Adrenal gland (tissue), 12 donors: ENCODE results near the gene RBM10. TPM values are rescaled to one million over a fixed set of nuclear protein-coding genes. Genes with fewer than 3 reads are reported as not detected.
A peak's percentile ranks its signal among the peaks of the same experiment; 100 is the strongest.

Experiments used
- DNase-seq, 7 donors: peaks; one replicate each; pipeline ENCODE4 v3.0.0-alpha.2; 2019 to 2020
- H3K27ac ChIP-seq, 5 donors: fragments of 200-600 bp; sonication (generic) in 4 of 5; 1 replicate in 3 of 5; 2 replicates in 2 of 5; pipeline versions ENCODE4 v1.5.1 to v1.8.0; 2016 to 2020; ENCODE audit warnings: mild to moderate bottlenecking in 1 of 5
- H3K27me3 ChIP-seq: fragments of 200-600 bp; 2 replicates; pipeline ENCODE4 v1.8.0; 2021
- H3K36me3 ChIP-seq, 2 donors: fragments of 200-600 bp; replicated peaks in 1 of 2; 1 replicate in 1 of 2; 2 replicates in 1 of 2; pipeline versions ENCODE4 v1.5.1 to v1.8.0; 2018 to 2022
- H3K4me1 ChIP-seq, 2 donors: fragments of 200-600 bp; replicated peaks in 1 of 2; 1 replicate in 1 of 2; 2 replicates in 1 of 2; pipeline versions ENCODE4 v1.5.1 to v1.8.0; 2018 to 2021
- H3K4me3 ChIP-seq, 4 donors: fragments of 200-600 bp; sonication (generic) in 3 of 4; one replicate each; pipeline ENCODE4 v1.5.1; 2016 to 2018
- H3K9me3 ChIP-seq, 3 donors: fragments of 200-600 bp; sonication (generic) in 1 of 3; replicated peaks in 1 of 3; 1 replicate in 2 of 3; 2 replicates in 1 of 3; pipeline versions ENCODE4 v1.5.1 to v1.8.0; 2016 to 2021
- POLR2A ChIP-seq, 2 donors: fragments of 450-650 bp; IDR thresholded peaks; one replicate each; pipeline ENCODE4 v1.6.1; 2017; ENCODE audit warnings: antibody characterized with exemption in 2 of 2, mild to moderate bottlenecking in 2 of 2, moderate library complexity in 1 of 2
- WGBS, 4 donors: extraction: QIAGEN DNeasy Blood & Tissue Kit in 2 of 4; methylation state at CpG; one replicate each; pipeline versions ENCODE4 v1.1.5 to v1.1.7; 2013 to 2017; 5-methylcytosine and 5-hydroxymethylcytosine counted together
- intact Hi-C, 2 donors: fragments of 100-400 bp; cut with DNase I; formaldehyde crosslinking; loops; one replicate each; pipeline versions ENCODE4 v1.14.1 to v1.15.0; 2022 to 2023
- polyA plus RNA-seq, 3 donors: library from polyadenylated mRNA; stranded (reverse); fragments of 200-250 nt in 2 of 3; fragments of 350-450 nt in 1 of 3; fragmentation: Illumina TruSeq in 1 of 3; extraction: RNeasy Lipid Tissue Mini Kit (QIAGEN cat#74804) in 1 of 3; gene quantifications; one replicate each; pipeline ENCODE4 v1.2.3, GENCODE V29; 2013 to 2014
- total RNA-seq, 9 donors: library from RNA; depleted of rRNA in 4 of 9; stranded (reverse); fragments of >200 nt in 4 of 9; fragments of 120-200 nt in 1 of 9; fragmentation: NEBNext Ultra II Directional in 1 of 9; extraction: Animal tissue kit (Norgen Biotek cat#: 25700) in 1 of 9; gene quantifications; one replicate each; pipeline versions ENCODE4 v1.1.0 to v1.2.4, GENCODE V29; 2013 to 2023
- TF ChIP-seq, protein P1 (sequence below), 6 experiments: fragments of 450-650 bp in 4 of 6; fragments of 200-600 bp in 2 of 6; sonication (generic) in 1 of 6; IDR thresholded peaks; 1 replicate in 5 of 6; 2 replicates in 1 of 6; pipeline versions ENCODE4 v1.5.1 to v1.8.0; 2016 to 2021; ENCODE audit warnings: antibody characterized with exemption in 6 of 6, mild to moderate bottlenecking in 2 of 6, moderate library complexity in 1 of 6
- donor health status: healthy with polysubstance abuse.
- donor health status: Bipolar disorder and iron deficiency.
- donor health status: DM: yes; HTN: yes; CAD: no.
- donor health status: DM: no; HTN: no; CAD: no.
- donor health status: DM: no; HTN: no; CAD: no.
- donor health status: DM: yes; HTN: yes; CAD: no.

RBM10 gene
- total and polyA plus RNA-seq, 12 donors, result 27.7 to 75.9 (median 37.5) TPM

DNA sequence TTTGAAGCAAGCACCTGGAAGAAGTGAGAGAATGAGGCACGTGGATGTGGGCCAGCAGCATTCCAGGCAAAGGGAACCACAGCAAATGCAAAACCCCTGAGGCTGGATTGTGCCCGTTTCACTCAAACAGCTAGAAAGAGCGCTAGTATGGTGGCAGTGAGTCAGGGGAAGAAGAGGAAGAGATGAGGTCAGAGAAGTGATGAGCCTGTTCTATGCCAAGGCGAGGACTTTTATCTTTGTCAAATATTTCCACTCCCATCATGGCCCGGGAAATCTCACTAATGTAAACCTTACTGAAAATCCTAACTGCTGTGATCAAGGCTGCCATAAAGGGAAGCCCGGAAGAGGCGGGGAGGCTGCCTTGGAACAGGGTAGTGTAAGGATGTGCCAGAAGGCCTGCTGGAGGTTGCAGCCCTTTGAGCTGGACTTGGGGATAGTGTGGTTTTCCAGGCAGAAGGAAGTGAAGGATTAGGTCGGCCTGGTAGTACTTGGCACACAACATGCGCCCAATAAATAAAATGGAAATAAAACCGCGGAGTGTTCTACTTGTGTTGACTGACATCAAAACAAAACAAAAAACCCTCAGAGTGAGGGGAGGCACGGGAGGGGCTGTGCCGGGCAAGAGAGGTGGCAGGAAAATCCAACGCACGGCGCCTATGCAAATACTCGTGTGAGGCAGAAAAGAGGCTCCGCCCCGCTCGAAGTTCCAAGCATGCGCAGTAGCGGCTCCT lies 72.3 kb downstream of the RBM10 start:
- peak; percentile 45 to 67 (median 58) for DNase-seq
- Histone ChIP-seq H3K9me3 (no peaks in the 10 kb centered on the region), H3K4me1 (peaks cover 9 to 25% of the 10 kb centered on the region in 2 donors), H3K4me3 (peak overlapping the region in 1 of 4 donors; percentile 14), H3K27ac (peak overlapping the region; percentile 78 to 98 (median 89)), H3K36me3 (peaks cover 0 to 41% of the 10 kb centered on the region in 2 donors), H3K27me3 (no peaks in the 10 kb centered on the region)
- intact Hi-C loops, result no loop called here
- TF ChIP-seq POLR2A (IDR thresholded peaks at IDR 0.05), result peak in 1 of 2 donors; percentile 31
- TF ChIP-seq, protein P1, sequence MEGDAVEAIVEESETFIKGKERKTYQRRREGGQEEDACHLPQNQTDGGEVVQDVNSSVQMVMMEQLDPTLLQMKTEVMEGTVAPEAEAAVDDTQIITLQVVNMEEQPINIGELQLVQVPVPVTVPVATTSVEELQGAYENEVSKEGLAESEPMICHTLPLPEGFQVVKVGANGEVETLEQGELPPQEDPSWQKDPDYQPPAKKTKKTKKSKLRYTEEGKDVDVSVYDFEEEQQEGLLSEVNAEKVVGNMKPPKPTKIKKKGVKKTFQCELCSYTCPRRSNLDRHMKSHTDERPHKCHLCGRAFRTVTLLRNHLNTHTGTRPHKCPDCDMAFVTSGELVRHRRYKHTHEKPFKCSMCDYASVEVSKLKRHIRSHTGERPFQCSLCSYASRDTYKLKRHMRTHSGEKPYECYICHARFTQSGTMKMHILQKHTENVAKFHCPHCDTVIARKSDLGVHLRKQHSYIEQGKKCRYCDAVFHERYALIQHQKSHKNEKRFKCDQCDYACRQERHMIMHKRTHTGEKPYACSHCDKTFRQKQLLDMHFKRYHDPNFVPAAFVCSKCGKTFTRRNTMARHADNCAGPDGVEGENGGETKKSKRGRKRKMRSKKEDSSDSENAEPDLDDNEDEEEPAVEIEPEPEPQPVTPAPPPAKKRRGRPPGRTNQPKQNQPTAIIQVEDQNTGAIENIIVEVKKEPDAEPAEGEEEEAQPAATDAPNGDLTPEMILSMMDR (IDR thresholded peaks at IDR 0.05), result no peak
- 1 to 21% (median 11%) methylated on average over 22 of the region's 22 CpGs for WGBS, 4 donors

DNA sequence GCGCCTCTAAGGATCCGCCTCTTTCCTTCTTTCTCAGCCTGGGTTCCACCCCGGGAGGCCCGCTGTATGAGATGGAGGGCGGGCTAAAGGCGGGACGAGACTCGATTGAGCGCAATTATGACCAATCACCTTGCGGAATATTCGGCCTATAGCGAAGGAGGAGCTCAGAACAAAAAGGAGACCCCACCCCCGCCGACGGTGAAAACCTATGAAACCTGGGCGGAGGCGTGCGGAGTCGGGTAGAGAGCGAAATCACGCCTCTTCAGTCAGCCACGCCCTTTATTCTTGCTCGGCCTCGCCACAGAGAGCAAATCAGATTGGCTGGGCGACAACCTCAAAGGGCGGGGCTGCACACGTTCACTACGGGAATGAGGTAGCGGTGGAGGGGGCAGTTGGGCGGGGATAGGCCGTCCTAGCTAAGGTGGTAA lies 72.8 kb downstream of the RBM10 start:
- H3K4me3 ChIP-seq, result peak overlapping the region in 2 of 4 donors; percentile 50 to 93
- peak; percentile 97 to 99 (median 99) for DNase-seq
- WGBS, 4 donors, result 0 to 4% (median 1%) methylated on average over 13 to 31 of the region's 31 CpGs
- H3K36me3 ChIP-seq, result peaks cover 0 to 35% of the 10 kb centered on the region in 2 donors
- intact Hi-C loops, result no loop called here
- H3K9me3 ChIP-seq, result no peaks in the 10 kb centered on the region
- H3K27me3 ChIP-seq, result no peaks in the 10 kb centered on the region
- TF ChIP-seq, protein P1 (IDR thresholded peaks at IDR 0.05), result no peak
- peak in 1 of 2 donors; percentile 61 for TF ChIP-seq POLR2A (IDR thresholded peaks at IDR 0.05)
- H3K27ac ChIP-seq, result peak overlapping the region; percentile 79 to 98 (median 93)
- peaks cover 9 to 25% of the 10 kb centered on the region in 2 donors for H3K4me1 ChIP-seq

DNA sequence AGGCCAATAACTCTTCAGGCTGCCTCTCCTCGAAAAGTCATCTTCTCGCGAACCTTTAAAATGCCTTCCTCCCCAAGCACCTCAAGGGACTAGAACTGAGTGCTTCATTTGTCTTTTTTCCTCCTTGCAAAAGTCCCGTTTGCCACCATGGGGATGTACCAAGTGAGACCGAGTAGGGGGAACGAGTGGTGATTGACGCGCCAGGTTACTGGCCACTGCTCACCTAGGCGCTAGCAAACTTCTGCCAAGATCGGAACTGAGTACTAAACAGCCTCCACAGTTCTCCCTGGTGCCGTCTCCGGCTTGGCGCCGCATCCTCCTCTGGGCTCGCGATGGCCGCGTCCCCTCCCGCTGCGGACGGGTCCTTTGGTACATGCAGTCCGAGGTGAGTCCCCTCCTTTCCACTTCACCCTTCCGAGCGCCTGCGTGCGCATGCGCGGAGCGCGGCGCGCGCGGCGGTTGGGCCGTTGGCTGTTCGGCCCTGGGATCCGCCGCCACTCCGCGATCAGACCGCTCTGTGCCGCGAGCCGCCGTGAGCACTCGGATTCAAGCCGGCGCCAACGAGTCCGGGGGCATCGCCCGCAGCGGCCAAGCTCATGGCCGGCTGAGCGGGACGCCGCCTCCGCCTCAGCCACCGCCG lies 73.4 kb downstream of the RBM10 start, which contains the start of gene CDK16:
CDK16 (plus strand) TSS at position 402 of the 640 bp plus-strand sequence. CDS start 4,877 bp downstream, outside the sequence.
- DNase-seq, result peak; percentile 76 to 89 (median 84)
- intact Hi-C loops, result no loop called here
- TF ChIP-seq POLR2A (IDR thresholded peaks at IDR 0.05), result peak; percentile 70 to 82
- TF ChIP-seq, protein P1 (IDR thresholded peaks at IDR 0.05), result no peak
- H3K27me3 ChIP-seq, result no peaks in the 10 kb centered on the region
- WGBS, 4 donors, result 0 to 2% (median 0%) methylated on average over 3 to 61 of the region's 61 CpGs
- peak within 1 kb of the TSS; percentile 25 to 93 (median 50) for H3K4me3 ChIP-seq
- H3K36me3 ChIP-seq, result peaks cover 0 to 31% of the 10 kb centered on the region in 2 donors
- H3K9me3 ChIP-seq, result no peaks in the 10 kb centered on the region
- H3K27ac ChIP-seq, result peak within 1 kb of the TSS; percentile 79 to 98 (median 93)
- H3K4me1 ChIP-seq, result peaks cover 9 to 25% of the 10 kb centered on the region in 2 donors
